DOHH2 (cell line): ENCODE measurements around the gene SLC48A1.

Source experiments
- H3F3A ChIP-seq: fragments of 200-600 bp; sonication (generic), shearing (Covaris generic); 2 replicates; pipeline ENCODE4 v1.6.0; 2016; ENCODE audit warnings: antibody characterized with exemption, mild to moderate bottlenecking; ENCODE audit not compliant: control insufficient read depth, insufficient read depth
- H3K27ac ChIP-seq: fragments of 200-600 bp; sonication (generic); 2 replicates; pipeline ENCODE4 v1.5.1; 2014; ENCODE audit warnings: low read depth, mild to moderate bottlenecking, low read length, moderate library complexity
- H3K27me3 ChIP-seq: fragments of 200-600 bp; sonication (generic); 2 replicates; pipeline ENCODE4 v1.6.1; 2014; ENCODE audit warnings: mild to moderate bottlenecking, low read length, mixed read lengths; ENCODE audit not compliant: control insufficient read depth
- H3K36me3 ChIP-seq: fragments of 200-600 bp; sonication (generic); 2 replicates; pipeline ENCODE4 v1.6.1; 2014; ENCODE audit warnings: mild to moderate bottlenecking, low read length, moderate library complexity, mixed read lengths; ENCODE audit not compliant: control insufficient read depth
- H3K4me1 ChIP-seq: fragments of 200-600 bp; sonication (generic); 2 replicates; pipeline ENCODE4 v1.6.1; 2014; ENCODE audit warnings: mild to moderate bottlenecking, low read length, mixed read lengths; ENCODE audit not compliant: control insufficient read depth
- H3K4me2 ChIP-seq: fragments of 200-600 bp; sonication (generic); 2 replicates; pipeline ENCODE4 v1.6.0; 2014; ENCODE audit warnings: mild to moderate bottlenecking, low read length, moderate library complexity
- H3K4me3 ChIP-seq: fragments of 200-600 bp; sonication (generic); 2 replicates; pipeline ENCODE4 v1.5.1; 2014; ENCODE audit warnings: mild to moderate bottlenecking, low read length, mixed read lengths
- H3K79me2 ChIP-seq: fragments of 200-600 bp; sonication (generic); 2 replicates; pipeline ENCODE4 v1.6.1; 2014; ENCODE audit warnings: mild to moderate bottlenecking, low read length, mixed read lengths; ENCODE audit not compliant: control insufficient read depth
- H3K9me2 ChIP-seq: fragments of 200-600 bp; sonication (generic); replicated peaks from 2 replicates; pipeline ENCODE4 v1.6.1; 2014; ENCODE audit warnings: mild to moderate bottlenecking, low read length, mixed read lengths; ENCODE audit not compliant: control insufficient read depth
- H3K9me3 ChIP-seq: fragments of 200-600 bp; sonication (generic); 2 replicates; pipeline ENCODE4 v1.6.1; 2014; ENCODE audit warnings: antibody characterized with exemption, low read length, mixed read lengths; ENCODE audit not compliant: control insufficient read depth, insufficient read depth
- H4K20me1 ChIP-seq: fragments of 200-600 bp; sonication (generic); 2 replicates; pipeline ENCODE4 v1.6.0; 2014; ENCODE audit warnings: low read depth, mild to moderate bottlenecking, antibody characterized with exemption, low read length, moderate library complexity; ENCODE audit not compliant: control insufficient read depth, insufficient read depth
- EZH2phosphoT487 ChIP-seq: fragments of 200-600 bp; sonication (generic); IDR thresholded peaks from 2 replicates; pipeline ENCODE4 v1.6.1; 2017; ENCODE audit warnings: borderline replicate concordance, mild to moderate bottlenecking, antibody characterized with exemption, low read length, moderate library complexity, mixed read lengths
- TF ChIP-seq, protein P1 (sequence below): fragments of 200-600 bp; sonication (generic); IDR thresholded peaks from one replicate; pipeline ENCODE4 v1.5.1; 2014; ENCODE audit warnings: antibody characterized with exemption, mild to moderate bottlenecking, low read depth, low read length; ENCODE audit not compliant: poor library complexity, severe bottlenecking

SLC48A1 gene

DNA sequence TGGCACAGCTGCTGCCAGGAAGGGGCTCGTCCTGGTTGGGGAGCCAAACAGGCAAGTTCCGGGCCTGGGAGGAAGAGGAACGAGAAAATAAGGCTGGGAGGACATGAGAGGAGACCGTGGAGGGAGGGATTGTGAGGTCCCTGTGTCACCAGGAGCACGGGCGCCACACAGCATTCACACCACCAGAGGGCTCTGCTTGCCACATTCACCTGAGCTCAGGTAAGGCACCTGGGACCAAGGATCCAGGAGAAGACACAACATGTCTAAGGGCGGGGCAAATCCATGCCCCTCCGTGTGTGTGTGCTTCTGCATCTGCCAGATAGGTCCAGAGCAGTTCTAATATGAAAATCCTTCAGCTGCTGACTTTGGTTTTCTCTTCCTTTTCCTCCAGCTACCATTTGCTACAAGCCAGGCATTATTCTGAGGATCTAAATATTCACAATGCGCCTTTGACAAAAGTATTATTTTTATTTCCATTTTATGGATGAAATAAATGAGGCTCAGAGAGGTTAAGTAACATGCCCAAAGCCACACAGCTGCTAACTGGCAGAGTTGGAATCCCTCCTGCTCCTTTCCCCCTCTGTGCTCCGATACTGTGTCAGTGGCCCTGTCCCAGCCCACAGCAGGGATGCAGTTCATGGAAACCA, 28.9 kb upstream of the SLC48A1 start:
- Histone ChIP-seq H3K4me3 (no peak overlapping the region), H3K4me1 (peaks cover 29% of the 10 kb centered on the region)

DNA sequence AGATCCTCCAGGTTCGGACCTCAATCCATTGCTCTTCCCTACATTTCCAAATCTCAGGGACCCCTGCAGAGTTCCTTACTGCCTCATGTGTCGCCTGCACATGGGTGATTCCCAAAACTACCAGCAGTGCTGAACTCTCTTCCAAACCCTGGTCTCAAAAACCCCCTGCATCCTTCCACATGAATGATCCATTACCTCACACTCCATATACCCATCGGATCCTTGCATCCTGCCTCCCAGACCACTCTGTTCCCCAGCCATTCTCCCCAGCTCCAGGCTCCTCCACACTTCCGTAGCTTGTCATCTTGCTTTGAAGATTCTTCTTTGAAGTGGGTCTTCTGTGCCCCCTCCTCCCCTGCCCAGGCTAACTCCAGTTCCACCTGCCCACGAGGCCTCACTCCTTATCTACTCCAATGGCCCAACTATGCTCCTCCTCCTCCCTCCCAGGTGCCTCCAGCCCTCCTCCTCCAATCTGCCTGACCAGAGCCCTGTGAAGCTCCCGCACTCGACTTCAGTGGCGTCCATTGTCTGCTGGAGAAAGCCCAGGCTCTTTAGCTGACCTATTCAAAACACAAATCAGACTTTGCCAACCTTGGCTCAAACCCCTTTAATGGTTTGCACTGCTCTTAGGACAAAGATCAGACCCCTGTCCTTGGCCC, 28.1 kb upstream of the SLC48A1 start:
- Histone ChIP-seq H3K27me3 (peaks cover 35% of the 10 kb centered on the region), H3K4me2 (no peak overlapping the region), H3K9me2 (no peaks in the 10 kb centered on the region), H3F3A (peaks cover 10% of the 10 kb centered on the region), H3K9me3 (no peaks in the 10 kb centered on the region), H3K4me1 (peaks cover 21% of the 10 kb centered on the region), H3K4me3 (no peak overlapping the region), H4K20me1 (0 out of 2 replicates have a peak, but pooled peaks cover 5% of the 10 kb centered on the region), H3K36me3 (no peaks in the 10 kb centered on the region), H3K79me2 (no peaks in the 10 kb centered on the region), H3K27ac (no peak overlapping the region)
- TF ChIP-seq, protein P1, sequence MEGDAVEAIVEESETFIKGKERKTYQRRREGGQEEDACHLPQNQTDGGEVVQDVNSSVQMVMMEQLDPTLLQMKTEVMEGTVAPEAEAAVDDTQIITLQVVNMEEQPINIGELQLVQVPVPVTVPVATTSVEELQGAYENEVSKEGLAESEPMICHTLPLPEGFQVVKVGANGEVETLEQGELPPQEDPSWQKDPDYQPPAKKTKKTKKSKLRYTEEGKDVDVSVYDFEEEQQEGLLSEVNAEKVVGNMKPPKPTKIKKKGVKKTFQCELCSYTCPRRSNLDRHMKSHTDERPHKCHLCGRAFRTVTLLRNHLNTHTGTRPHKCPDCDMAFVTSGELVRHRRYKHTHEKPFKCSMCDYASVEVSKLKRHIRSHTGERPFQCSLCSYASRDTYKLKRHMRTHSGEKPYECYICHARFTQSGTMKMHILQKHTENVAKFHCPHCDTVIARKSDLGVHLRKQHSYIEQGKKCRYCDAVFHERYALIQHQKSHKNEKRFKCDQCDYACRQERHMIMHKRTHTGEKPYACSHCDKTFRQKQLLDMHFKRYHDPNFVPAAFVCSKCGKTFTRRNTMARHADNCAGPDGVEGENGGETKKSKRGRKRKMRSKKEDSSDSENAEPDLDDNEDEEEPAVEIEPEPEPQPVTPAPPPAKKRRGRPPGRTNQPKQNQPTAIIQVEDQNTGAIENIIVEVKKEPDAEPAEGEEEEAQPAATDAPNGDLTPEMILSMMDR: no peak
- no peak for TF ChIP-seq EZH2phosphoT487

More for the DNA sequence above, 28.9 kb upstream of the SLC48A1 start:
- no peak overlapping the region for H3K4me2 ChIP-seq
- H3F3A ChIP-seq: peaks cover 10% of the 10 kb centered on the region
- peaks cover 32% of the 10 kb centered on the region for H3K27me3 ChIP-seq
- H3K27ac ChIP-seq: no peak overlapping the region
- no peaks in the 10 kb centered on the region for H3K9me3 ChIP-seq
- H3K9me2 ChIP-seq: no peaks in the 10 kb centered on the region
- H3K79me2 ChIP-seq: no peaks in the 10 kb centered on the region
- TF ChIP-seq, protein P1: peak; percentile 78
- TF ChIP-seq EZH2phosphoT487: no peak
- H3K36me3 ChIP-seq: no peaks in the 10 kb centered on the region
- 0 out of 2 replicates have a peak, but pooled peaks cover 5% of the 10 kb centered on the region for H4K20me1 ChIP-seq

DNA sequence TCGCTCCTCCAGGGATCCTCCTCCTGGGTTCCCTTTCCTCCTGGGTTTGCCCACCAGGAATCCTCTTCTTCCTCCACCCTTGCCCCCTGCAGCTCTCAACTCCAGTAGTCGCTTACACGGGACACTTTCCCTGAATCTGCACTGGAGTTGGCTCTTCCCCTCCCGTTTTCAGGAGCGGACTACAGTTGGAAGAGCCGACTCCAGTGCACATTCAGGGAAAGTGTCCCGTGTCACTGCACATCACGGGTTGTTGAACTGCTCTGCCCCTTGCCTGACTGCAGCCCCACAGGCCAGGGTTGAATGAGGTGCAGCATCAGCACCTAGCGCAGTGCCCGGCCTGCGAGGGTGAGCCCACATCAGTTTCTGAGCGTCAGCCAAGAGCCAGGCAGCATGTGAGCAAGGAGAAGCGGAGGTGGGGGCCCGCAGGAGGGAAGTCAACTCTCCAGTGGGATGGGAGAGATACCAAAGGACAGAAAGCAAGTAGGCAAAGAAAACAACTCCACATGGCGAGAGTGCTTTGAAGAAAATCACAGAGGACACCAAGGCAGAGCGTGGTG, 27.5 kb upstream of the SLC48A1 start:
- Histone ChIP-seq H3K4me1 (peaks cover 14% of the 10 kb centered on the region), H3K4me3 (no peak overlapping the region), H3K9me2 (no peaks in the 10 kb centered on the region), H3K9me3 (no peaks in the 10 kb centered on the region), H3K36me3 (no peaks in the 10 kb centered on the region), H4K20me1 (0 out of 2 replicates have a peak, but pooled peaks cover 5% of the 10 kb centered on the region), H3K79me2 (no peaks in the 10 kb centered on the region), H3K27ac (no peak overlapping the region), H3K4me2 (no peak overlapping the region), H3K27me3 (peaks cover 38% of the 10 kb centered on the region), H3F3A (peaks cover 10% of the 10 kb centered on the region)
- no peak for TF ChIP-seq EZH2phosphoT487

DNA sequence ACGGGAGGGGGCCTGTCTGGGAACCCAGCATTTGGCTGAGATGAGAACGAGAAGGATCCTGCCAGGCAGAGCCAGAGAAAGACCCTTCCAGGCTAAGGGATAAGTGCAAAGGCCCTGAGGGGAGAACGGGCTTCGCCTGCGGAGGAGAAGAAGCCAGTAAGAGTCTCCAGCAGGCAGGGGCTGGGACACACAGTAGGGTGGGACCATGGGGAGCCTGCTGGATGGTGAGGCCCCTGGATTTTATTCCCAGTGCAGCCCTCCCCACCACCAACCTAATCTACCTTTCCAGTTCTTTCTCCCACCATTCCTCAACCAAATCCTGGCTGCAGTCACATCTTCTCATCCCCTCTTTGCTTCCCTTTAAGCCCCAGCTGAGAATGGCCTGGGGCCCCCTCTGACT, 27.0 kb upstream of the SLC48A1 start:
- H3K4me1 ChIP-seq: peaks cover 9% of the 10 kb centered on the region
- H3K9me2 ChIP-seq: no peaks in the 10 kb centered on the region
- H3K9me3 ChIP-seq: no peaks in the 10 kb centered on the region
- H3K27ac ChIP-seq: no peak overlapping the region
- 0 out of 2 replicates have a peak, but pooled peaks cover 5% of the 10 kb centered on the region for H4K20me1 ChIP-seq
- H3K4me2 ChIP-seq: no peak overlapping the region
- H3K4me3 ChIP-seq: no peak overlapping the region
- TF ChIP-seq EZH2phosphoT487: no peak
- TF ChIP-seq, protein P1: no peak
- H3K36me3 ChIP-seq: no peaks in the 10 kb centered on the region
- H3K79me2 ChIP-seq: no peaks in the 10 kb centered on the region
- peaks cover 10% of the 10 kb centered on the region for H3F3A ChIP-seq
- peaks cover 38% of the 10 kb centered on the region for H3K27me3 ChIP-seq
